Activated naive CD4-positive, alpha-beta T cell treated with anti-CD3 and anti-CD28 coated beads, Interleukin-2, amount 50 U/mL, for 72 hours (primary cell): ENCODE measurements around the gene GLG1. TPM values are rescaled to one million over a fixed set of nuclear protein-coding genes. Genes with fewer than 3 reads are reported as not detected.
"Not testable (repeated sequence)": the region's sequence is repeated elsewhere in the genome, so short reads cannot be mapped to it uniquely, and the experiment has no call there.

Experiments
- ATAC-seq, 2 donors: fragments of 150-1000 bp; cut with Tn5 transposase; 2 replicates each; pipeline ENCODE4 v1.10.0; 2021; ENCODE audit warnings: mild to moderate bottlenecking in 2 of 2, moderate library complexity in 2 of 2
- DNase-seq, 2 donors: peaks; one replicate each; pipeline ENCODE4 v3.0.0; 2021 to 2022; ENCODE audit warnings: low spot score in 2 of 2
- H3K27ac Mint-ChIP-seq, 2 donors: one replicate each; pipeline ENCODE4 v1.8.0; 2022; ENCODE audit warnings: mild to moderate bottlenecking in 2 of 2, mixed read lengths in 2 of 2
- H3K36me3 Mint-ChIP-seq, 2 donors: one replicate each; pipeline ENCODE4 v1.8.0; 2022; ENCODE audit warnings: mixed read lengths in 2 of 2
- H3K9me3 Mint-ChIP-seq, 2 donors: one replicate each; pipeline ENCODE4 v1.8.0; 2022; ENCODE audit warnings: mixed read lengths in 2 of 2
- total RNA-seq, 2 donors: library from RNA; stranded (reverse); gene quantifications; one replicate each; pipeline ENCODE4 v1.2.3, GENCODE V29; 2022

The GLG1 gene
- total RNA-seq, 2 donors from 2014 or later, result 73.0 to 80.4 TPM

DNA sequence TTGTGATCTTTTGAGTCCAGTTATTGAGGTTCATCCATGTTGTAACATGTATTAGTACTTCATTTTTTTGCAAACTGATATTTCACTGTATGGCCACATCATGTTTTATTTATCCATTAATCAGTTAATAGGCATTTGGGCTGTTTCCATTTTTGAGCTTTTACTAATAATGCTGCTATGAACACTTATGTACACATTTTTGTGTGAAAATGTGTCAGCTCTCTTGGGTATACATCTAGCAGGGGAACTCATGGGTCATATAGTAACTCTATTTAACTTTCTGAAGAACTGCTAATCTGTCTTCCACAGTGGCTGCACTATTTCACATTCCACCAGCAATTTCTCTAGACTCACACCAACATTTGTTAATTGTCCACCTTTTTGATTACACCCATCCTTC is 82.0 kb downstream of the GLG1 start:
- ATAC-seq (no peak), DNase-seq (no peak)
- Mint-ChIP-seq H3K27ac (no peak overlapping the region), H3K36me3 (peaks cover 0 to 10% of the 10 kb centered on the region in 2 donors), H3K9me3 (peaks cover 0 to 3% of the 10 kb centered on the region in 2 donors)

DNA sequence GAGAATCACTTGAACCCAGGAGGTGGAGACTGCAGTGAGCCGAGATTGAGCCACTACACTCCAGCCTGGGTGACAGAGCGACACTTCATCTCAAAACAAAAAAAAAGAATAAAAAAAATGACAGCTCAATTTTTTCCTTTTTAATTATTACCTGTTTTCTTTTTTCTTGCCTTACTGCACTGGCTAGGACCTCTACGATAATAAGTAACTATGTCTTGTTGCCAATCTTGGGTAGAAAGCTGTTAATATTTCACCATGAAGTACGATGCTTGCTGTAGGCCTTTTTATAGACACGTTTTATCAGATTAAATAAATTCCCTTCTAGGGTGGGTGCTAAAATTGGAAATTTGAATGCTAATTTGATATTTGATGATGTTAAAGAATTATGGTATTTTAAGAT is 82.8 kb downstream of the GLG1 start:
- DNase-seq, result no peak
- peaks cover 0 to 15% of the 10 kb centered on the region in 2 donors for H3K36me3 Mint-ChIP-seq
- H3K27ac Mint-ChIP-seq, result no peak overlapping the region
- ATAC-seq, result no peak
- peaks cover 0 to 7% of the 10 kb centered on the region in 2 donors for H3K9me3 Mint-ChIP-seq

- DNase-seq, H3K27ac Mint-ChIP-seq, ATAC-seq, H3K9me3 Mint-ChIP-seq: not testable (repeated sequence)
- H3K36me3 Mint-ChIP-seq, result peaks cover 0 to 15% of the 10 kb centered on the region in 2 donors
Measured at GRCh38 chr16:74523706-74524105, 83.2 kb downstream of the GLG1 start.

- Mint-ChIP-seq H3K36me3 (peaks cover 0 to 15% of the 10 kb centered on the region in 2 donors), H3K27ac (no peak overlapping the region), H3K9me3 (peaks cover 0 to 7% of the 10 kb centered on the region in 2 donors)
- no peak for DNase-seq
- no peak for ATAC-seq
Measured at GRCh38 chr16:74522160-74522559, 84.8 kb downstream of the GLG1 start.

DNA sequence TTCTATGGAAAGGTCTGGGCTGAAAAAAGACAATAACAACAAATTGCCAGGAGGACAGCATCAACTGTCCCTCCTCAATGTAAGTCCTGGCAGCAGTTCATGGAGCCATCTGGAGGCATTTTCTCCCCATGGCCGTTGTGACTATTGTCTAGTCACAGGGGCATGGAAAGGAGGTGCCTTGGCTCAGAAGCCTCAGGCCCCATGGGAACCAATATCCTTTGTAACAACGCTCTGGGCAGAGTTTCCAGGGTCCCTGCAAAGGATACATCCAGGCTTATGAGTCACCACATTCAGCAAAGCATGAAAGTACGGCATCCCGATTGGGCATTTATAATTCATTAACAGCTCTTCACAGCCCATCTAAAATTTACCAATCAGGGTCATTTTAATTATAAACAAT is 85.2 kb downstream of the GLG1 start:
- peaks cover 0 to 7% of the 10 kb centered on the region in 2 donors for H3K9me3 Mint-ChIP-seq
- peaks cover 0 to 15% of the 10 kb centered on the region in 2 donors for H3K36me3 Mint-ChIP-seq
- DNase-seq (no peak), ATAC-seq (no peak)
- H3K27ac Mint-ChIP-seq, result no peak overlapping the region

- H3K9me3 Mint-ChIP-seq, result peaks cover 0 to 12% of the 10 kb centered on the region in 2 donors
- H3K27ac Mint-ChIP-seq, DNase-seq, ATAC-seq: not testable (repeated sequence)
- peaks cover 0 to 17% of the 10 kb centered on the region in 2 donors for H3K36me3 Mint-ChIP-seq
Measured at GRCh38 chr16:74518934-74519333, 88.0 kb downstream of the GLG1 start.

DNA sequence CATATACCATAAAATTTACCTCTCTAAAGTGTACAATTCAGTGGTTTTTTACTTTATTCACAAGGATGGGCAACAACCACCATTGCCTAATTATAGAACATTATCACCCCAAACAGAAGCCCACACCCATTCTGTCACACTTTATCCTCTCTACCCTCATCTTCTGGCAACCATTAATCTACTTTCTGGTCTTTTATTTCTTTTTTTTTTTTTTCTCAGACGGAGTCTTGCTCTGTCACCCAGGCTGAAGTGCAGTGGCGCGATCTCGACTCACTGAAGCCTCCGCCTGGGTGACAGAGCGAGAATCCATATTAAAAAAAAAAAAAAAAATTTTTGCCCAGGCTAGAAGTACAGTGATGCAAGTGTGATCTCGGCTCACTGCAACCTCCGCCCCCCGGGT is 95.0 kb downstream of the GLG1 start:
- Mint-ChIP-seq H3K27ac (no peak overlapping the region), H3K36me3 (peaks cover 0 to 8% of the 10 kb centered on the region in 2 donors), H3K9me3 (peaks cover 0 to 12% of the 10 kb centered on the region in 2 donors)
- ATAC-seq (no peak), DNase-seq (no peak)

GRCh38 chr16:74505011-74505410 is 101.9 kb downstream of the GLG1 start:
- H3K9me3 Mint-ChIP-seq, result no peaks in the 10 kb centered on the region
- peak overlapping the region in 1 of 2 donors; percentile 50 for H3K27ac Mint-ChIP-seq
- ATAC-seq (no peak), DNase-seq (no peak)
- H3K36me3 Mint-ChIP-seq, result peaks cover 0 to 5% of the 10 kb centered on the region in 2 donors

GRCh38 chr16:74503412-74503811 is 103.5 kb downstream of the GLG1 start:
- no peak for DNase-seq
- no peak for ATAC-seq
- peaks cover 0 to 5% of the 10 kb centered on the region in 2 donors for H3K36me3 Mint-ChIP-seq
- H3K9me3 Mint-ChIP-seq, result no peaks in the 10 kb centered on the region
- H3K27ac Mint-ChIP-seq, result no peak overlapping the region

GRCh38 chr16:74501484-74502478 is 105.1 kb downstream of the GLG1 start:
- Mint-ChIP-seq H3K9me3 (no peaks in the 10 kb centered on the region), H3K27ac (peak overlapping the region in 1 of 2 donors; percentile 44), H3K36me3 (peaks cover 0 to 5% of the 10 kb centered on the region in 2 donors)
- DNase-seq, result no peak
- ATAC-seq, result no peak

DNA sequence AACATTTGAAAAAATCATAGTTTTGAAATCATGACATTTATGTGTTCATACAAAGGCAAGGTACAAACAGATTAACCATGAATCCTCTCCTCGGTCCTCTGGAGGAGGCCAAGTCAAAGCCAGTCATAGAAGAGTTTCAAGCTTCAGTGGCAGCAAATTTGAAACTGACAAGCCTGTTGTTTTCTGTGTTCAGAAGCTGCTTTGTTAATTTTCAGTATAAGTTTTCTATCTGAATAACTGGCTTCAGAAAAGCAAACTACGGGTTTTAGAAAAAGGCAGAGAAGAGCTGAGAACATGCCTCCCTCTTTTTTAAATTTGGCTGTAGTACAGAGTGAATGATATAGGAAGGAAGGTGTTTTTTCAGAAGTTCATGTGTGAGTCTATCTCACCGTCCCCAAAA is 106.0 kb downstream of the GLG1 start:
- DNase-seq (no peak), ATAC-seq (no peak)
- H3K27ac Mint-ChIP-seq, result no peak overlapping the region
- H3K36me3 Mint-ChIP-seq, result peaks cover 0 to 5% of the 10 kb centered on the region in 2 donors
- no peaks in the 10 kb centered on the region for H3K9me3 Mint-ChIP-seq

DNA sequence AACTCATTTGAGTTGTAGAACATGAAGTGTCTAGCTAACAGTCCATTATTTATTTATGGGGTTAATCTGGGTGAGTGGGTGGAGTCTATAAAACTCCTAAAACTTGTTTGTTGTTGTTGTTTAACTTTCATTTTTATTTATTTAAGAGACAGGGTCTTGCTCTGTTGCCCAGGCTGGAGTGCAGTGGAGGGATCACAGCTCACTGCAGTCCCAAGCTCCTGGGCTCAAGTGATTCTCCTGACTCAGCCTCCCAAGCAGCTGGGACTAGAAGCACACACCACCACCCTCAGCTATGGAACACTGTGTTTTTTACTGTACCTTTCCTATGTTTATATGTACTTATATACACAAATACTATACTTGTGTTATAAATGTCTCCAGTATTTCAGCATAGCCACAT is 107.8 kb downstream of the GLG1 start:
- DNase-seq, result no peak
- ATAC-seq, result no peak
- no peaks in the 10 kb centered on the region for H3K9me3 Mint-ChIP-seq
- H3K36me3 Mint-ChIP-seq, result peaks cover 0 to 5% of the 10 kb centered on the region in 2 donors
- H3K27ac Mint-ChIP-seq, result peak overlapping the region in 1 of 2 donors; percentile 55

DNA sequence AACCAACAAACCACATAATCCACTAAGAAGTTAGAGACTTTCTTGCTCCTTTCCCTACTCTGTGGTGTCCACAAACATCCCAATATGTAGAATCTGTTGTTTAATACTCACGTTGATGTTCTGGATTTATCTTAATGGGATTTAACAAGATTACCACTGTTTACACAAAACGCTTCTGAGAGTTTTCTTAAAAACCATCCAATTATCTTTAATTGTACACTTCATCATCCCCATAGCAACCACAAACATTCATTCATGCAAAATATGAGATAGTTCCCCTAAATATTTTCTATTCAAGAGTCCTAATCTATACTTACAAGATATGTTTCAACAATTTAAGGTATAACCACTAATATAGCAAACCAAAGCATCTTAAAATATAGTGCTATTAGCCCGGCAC is 109.2 kb downstream of the GLG1 start:
- ATAC-seq (no peak), DNase-seq (no peak)
- peaks cover 0 to 5% of the 10 kb centered on the region in 2 donors for H3K36me3 Mint-ChIP-seq
- no peaks in the 10 kb centered on the region for H3K9me3 Mint-ChIP-seq
- peak overlapping the region; percentile 10 to 25 for H3K27ac Mint-ChIP-seq

GRCh38 chr16:74496054-74496453 is 110.9 kb downstream of the GLG1 start:
- ATAC-seq, result no peak
- Mint-ChIP-seq H3K9me3 (no peaks in the 10 kb centered on the region), H3K27ac (no peak overlapping the region), H3K36me3 (no peaks in the 10 kb centered on the region)
- no peak for DNase-seq

GRCh38 chr16:74492976-74493375 is 113.9 kb downstream of the GLG1 start:
- ATAC-seq (no peak), DNase-seq (no peak)
- Mint-ChIP-seq H3K27ac (no peak overlapping the region), H3K36me3 (no peaks in the 10 kb centered on the region), H3K9me3 (no peaks in the 10 kb centered on the region)

- H3K36me3 Mint-ChIP-seq, result peaks cover 0 to 7% of the 10 kb centered on the region in 2 donors
- no peaks in the 10 kb centered on the region for H3K9me3 Mint-ChIP-seq
- ATAC-seq (no peak), DNase-seq (no peak)
- H3K27ac Mint-ChIP-seq, result peak overlapping the region in 1 of 2 donors; percentile 70
Measured at GRCh38 chr16:74487634-74488495, 119.0 kb downstream of the GLG1 start.

DNA sequence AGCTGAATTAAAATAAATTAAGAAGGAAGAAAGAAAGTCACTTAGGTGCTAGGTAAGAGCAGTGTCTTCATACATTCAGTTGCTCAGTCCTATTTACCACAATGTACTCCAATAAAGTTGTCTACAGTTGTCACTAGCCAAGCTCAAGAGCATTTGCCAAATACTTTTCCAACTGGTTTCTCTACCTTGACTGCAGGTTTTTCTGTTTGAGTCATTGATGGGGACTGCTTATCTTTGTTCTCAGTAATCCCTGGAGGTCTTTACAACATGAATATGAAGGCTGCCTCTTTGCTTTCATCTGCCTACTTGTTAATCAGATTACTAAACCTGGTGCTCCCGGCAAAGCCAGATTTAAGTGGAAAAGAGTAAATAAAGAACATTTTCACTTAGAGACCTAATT is 121.0 kb downstream of the GLG1 start:
- Mint-ChIP-seq H3K27ac (peak overlapping the region in 1 of 2 donors; percentile 75), H3K9me3 (no peaks in the 10 kb centered on the region), H3K36me3 (peaks cover 0 to 7% of the 10 kb centered on the region in 2 donors)
- no peak for DNase-seq
- no peak for ATAC-seq
